ENCODE measurements around the gene MINK1. TPM values are rescaled to one million over a fixed set of nuclear protein-coding genes. Genes with fewer than 3 reads are reported as not detected.
A peak's percentile ranks its signal among the peaks of the same experiment; 100 is the strongest.

The MINK1 gene
- total and polyA plus RNA-seq, 2 of the 13 experiments (the other 11 are each of a cell fraction or from before 2014, with no cell fraction given) = 17.2 to 63.9 TPM

GRCh38 chr17:4785311-4786105 is 47.6 kb upstream of the MINK1 start (continued):
- TF ChIP-seq ZBTB34 (CRISPR knock-in tag; IDR thresholded peaks at IDR 0.05) (no peak), ATF5 (CRISPR knock-in tag; IDR thresholded peaks at IDR 0.05; ENCODE audit: low read depth) (no peak), XBP1 (CRISPR knock-in tag; IDR thresholded peaks at IDR 0.05) (no peak), REST (IDR thresholded peaks at IDR 0.05; ENCODE audit: borderline replicate concordance in 1 of 2, low read depth in 1 of 2, low read length in 2 of 2) (no peak), ZNF652 (CRISPR knock-in tag; IDR thresholded peaks at IDR 0.05; ENCODE audit: borderline replicate concordance, low read depth) (no peak), ZSCAN20 (CRISPR knock-in tag; IDR thresholded peaks at IDR 0.05; ENCODE audit: borderline replicate concordance) (no peak), ZC3H13 (CRISPR knock-in tag; IDR thresholded peaks at IDR 0.05) (0 out of 2 replicates have a peak, but pooled peaks have one; percentile 35), EZH2 (conservative IDR thresholded peaks at IDR 0.05; ENCODE audit: low read depth, low read length) (no peak), ZBTB33 (CRISPR knock-in tag; IDR thresholded peaks at IDR 0.05) (0 out of 2 replicates have a peak, but pooled peaks have one; percentile 20), ZNF710 (CRISPR knock-in tag; IDR thresholded peaks at IDR 0.05; ENCODE audit: borderline replicate concordance) (no peak), MYNN (CRISPR knock-in tag; IDR thresholded peaks at IDR 0.05; ENCODE audit: low read depth) (no peak), AGO2 (optimal IDR thresholded peaks at IDR 0.05; ENCODE audit: low read depth, low read length) (peak; percentile 46), GABPB1 (CRISPR knock-in tag; IDR thresholded peaks at IDR 0.05) (0 out of 2 replicates have a peak, but pooled peaks have one; percentile 18), IRF9 (CRISPR knock-in tag; IDR thresholded peaks at IDR 0.05; ENCODE audit: borderline replicate concordance) (no peak), KAT7 (CRISPR knock-in tag; IDR thresholded peaks at IDR 0.05; ENCODE audit: borderline replicate concordance) (no peak)
